Tibial nerve (tissue), 3 donors: ENCODE measurements around the gene ETS2.

ENCODE experiments used
- EP300 ChIP-seq, 2 donors: sonication (generic); formaldehyde crosslinking; IDR thresholded peaks; one replicate each; pipeline ENCODE4 v1.6.1; 2017; ENCODE audit warnings: antibody characterized with exemption in 2 of 2, mild to moderate bottlenecking in 1 of 2
- POLR2A ChIP-seq, 2 donors: fragments of 450-650 bp; IDR thresholded peaks; one replicate each; pipeline ENCODE4 v1.6.1; 2017; ENCODE audit warnings: antibody characterized with exemption in 2 of 2, mild to moderate bottlenecking in 2 of 2, moderate library complexity in 2 of 2

- TF ChIP-seq POLR2A (IDR thresholded peaks at IDR 0.05) (no peak), EP300 (IDR thresholded peaks at IDR 0.05) (no peak)
Observed at GRCh38 chr21:38803075-38803660, 2.6 kb upstream of the ETS2 start.
